GM20000 (cell line): ENCODE measurements around the gene CCN5.

ENCODE experiments used
- DNase-seq: peaks from one replicate; pipeline ENCODE4 v3.0.0; 2012; ENCODE audit warnings: low spot score
- TF ChIP-seq, protein P1 (sequence below): IDR thresholded peaks from 2 replicates; pipeline ENCODE4 v1.5.1; 2012; ENCODE audit warnings: mild to moderate bottlenecking, control low read depth; ENCODE audit errors: extremely low read depth, missing control alignments

Gene CCN5

DNA sequence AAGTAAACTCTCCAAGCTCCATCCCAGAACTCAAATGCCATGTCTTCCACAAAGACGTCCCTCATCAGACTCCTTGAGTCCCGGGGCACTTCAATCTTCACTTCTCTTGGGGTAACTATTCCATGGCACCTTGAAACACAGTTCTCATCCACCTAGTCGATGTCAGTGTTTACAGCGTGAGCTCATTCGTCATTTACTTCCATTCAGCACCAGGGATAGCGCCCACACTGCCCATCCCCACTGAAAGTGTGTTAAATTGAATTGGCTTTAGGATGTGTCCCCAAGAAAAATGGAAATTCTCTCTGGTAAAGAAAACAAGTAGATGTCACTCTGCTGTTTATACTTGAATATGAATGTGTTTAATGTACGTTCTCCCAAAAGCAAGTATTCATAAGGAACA lies 61.8 kb downstream of the CCN5 start:
- no peak for DNase-seq
- TF ChIP-seq, protein P1, sequence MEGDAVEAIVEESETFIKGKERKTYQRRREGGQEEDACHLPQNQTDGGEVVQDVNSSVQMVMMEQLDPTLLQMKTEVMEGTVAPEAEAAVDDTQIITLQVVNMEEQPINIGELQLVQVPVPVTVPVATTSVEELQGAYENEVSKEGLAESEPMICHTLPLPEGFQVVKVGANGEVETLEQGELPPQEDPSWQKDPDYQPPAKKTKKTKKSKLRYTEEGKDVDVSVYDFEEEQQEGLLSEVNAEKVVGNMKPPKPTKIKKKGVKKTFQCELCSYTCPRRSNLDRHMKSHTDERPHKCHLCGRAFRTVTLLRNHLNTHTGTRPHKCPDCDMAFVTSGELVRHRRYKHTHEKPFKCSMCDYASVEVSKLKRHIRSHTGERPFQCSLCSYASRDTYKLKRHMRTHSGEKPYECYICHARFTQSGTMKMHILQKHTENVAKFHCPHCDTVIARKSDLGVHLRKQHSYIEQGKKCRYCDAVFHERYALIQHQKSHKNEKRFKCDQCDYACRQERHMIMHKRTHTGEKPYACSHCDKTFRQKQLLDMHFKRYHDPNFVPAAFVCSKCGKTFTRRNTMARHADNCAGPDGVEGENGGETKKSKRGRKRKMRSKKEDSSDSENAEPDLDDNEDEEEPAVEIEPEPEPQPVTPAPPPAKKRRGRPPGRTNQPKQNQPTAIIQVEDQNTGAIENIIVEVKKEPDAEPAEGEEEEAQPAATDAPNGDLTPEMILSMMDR = no peak
